Prostate gland (tissue), 2 donors: ENCODE measurements around the gene ADAMTS17. TPM values are rescaled to one million over a fixed set of nuclear protein-coding genes. Genes with fewer than 3 reads are reported as not detected.

Experiments used
- DNase-seq: peaks from one replicate; pipeline ENCODE4 v3.0.0-alpha.2; 2019; ENCODE audit warnings: low spot score
- H3K27ac ChIP-seq, 2 donors: fragments of 200-600 bp; sonication (generic); 2 replicates each; pipeline ENCODE4 v1.5.1; 2017 to 2019
- H3K27me3 ChIP-seq: fragments of 200-600 bp; sonication (generic); replicated peaks from 2 replicates; pipeline ENCODE4 v1.5.1; 2019; ENCODE audit not compliant: insufficient read depth
- H3K36me3 ChIP-seq, 2 donors: fragments of 200-600 bp; sonication (generic); 1 replicate in 1 of 2; 2 replicates in 1 of 2; pipeline versions ENCODE4 v1.5.1 to v1.8.1; 2017 to 2019
- H3K4me1 ChIP-seq: fragments of 200-600 bp; sonication (generic); replicated peaks from 2 replicates; pipeline ENCODE4 v1.5.1; 2019
- H3K4me3 ChIP-seq, 2 donors: fragments of 200-600 bp; sonication (generic); 2 replicates each; pipeline ENCODE4 v1.5.1; 2017 to 2019
- H3K9me3 ChIP-seq: fragments of 200-600 bp; sonication (generic); 2 replicates; pipeline ENCODE4 v1.5.1; 2017
- POLR2A ChIP-seq: fragments of 450-650 bp; IDR thresholded peaks from one replicate; pipeline ENCODE4 v1.6.1; 2016; ENCODE audit warnings: antibody characterized with exemption, mild to moderate bottlenecking
- POLR2AphosphoS5 ChIP-seq: sonication (generic); formaldehyde crosslinking; IDR thresholded peaks from one replicate; pipeline ENCODE4 v1.6.1; 2017; ENCODE audit warnings: antibody characterized with exemption
- WGBS: methylation state at CpG from one replicate; pipeline ENCODE4 v1.1.5; 2018; 5-methylcytosine and 5-hydroxymethylcytosine counted together
- intact Hi-C: fragments of 100-400 bp; cut with DNase I; formaldehyde crosslinking; loops from one replicate; pipeline ENCODE4 v1.14.2; 2022
- total RNA-seq, 2 donors: library from RNA; depleted of rRNA; stranded (reverse); fragments of >200 nt; gene quantifications; one replicate each; pipeline ENCODE4 v1.1.0, GENCODE V29; 2016
- TF ChIP-seq, protein P1 (sequence below), 4 experiments: fragments of 200-600 bp in 2 of 4; fragments of 450-650 bp in 2 of 4; sonication (generic) in 2 of 4; IDR thresholded peaks; 1 replicate in 3 of 4; 2 replicates in 1 of 4; pipeline ENCODE4 v1.5.1; 2016 to 2019; ENCODE audit warnings: antibody characterized with exemption in 4 of 4, mild to moderate bottlenecking in 2 of 4, moderate library complexity in 2 of 4

Gene ADAMTS17
- total RNA-seq, 2 donors from 2014 or later, result 2.7 to 5.6 TPM

DNA sequence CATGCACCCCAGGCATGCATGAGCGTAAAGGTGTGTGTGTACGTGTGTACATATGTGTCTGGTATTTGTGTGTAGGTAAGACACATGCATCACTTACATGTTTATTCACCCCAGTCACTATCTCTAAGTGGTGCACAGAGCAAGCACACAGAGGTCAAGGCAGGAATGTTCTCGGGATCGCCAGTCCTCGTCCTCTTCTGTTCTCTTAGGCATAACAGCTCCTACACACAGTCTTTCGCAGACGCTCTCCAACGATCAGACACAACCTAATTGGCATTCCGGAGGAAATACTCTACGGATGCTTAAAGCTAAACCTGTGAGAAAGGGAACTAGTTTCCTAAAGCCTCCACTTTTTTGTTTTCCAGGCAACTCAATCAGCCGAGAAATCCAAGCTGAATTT, 95.9 kb downstream of the ADAMTS17 start:
- TF ChIP-seq, protein P1, sequence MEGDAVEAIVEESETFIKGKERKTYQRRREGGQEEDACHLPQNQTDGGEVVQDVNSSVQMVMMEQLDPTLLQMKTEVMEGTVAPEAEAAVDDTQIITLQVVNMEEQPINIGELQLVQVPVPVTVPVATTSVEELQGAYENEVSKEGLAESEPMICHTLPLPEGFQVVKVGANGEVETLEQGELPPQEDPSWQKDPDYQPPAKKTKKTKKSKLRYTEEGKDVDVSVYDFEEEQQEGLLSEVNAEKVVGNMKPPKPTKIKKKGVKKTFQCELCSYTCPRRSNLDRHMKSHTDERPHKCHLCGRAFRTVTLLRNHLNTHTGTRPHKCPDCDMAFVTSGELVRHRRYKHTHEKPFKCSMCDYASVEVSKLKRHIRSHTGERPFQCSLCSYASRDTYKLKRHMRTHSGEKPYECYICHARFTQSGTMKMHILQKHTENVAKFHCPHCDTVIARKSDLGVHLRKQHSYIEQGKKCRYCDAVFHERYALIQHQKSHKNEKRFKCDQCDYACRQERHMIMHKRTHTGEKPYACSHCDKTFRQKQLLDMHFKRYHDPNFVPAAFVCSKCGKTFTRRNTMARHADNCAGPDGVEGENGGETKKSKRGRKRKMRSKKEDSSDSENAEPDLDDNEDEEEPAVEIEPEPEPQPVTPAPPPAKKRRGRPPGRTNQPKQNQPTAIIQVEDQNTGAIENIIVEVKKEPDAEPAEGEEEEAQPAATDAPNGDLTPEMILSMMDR (IDR thresholded peaks at IDR 0.05), result no peak
- TF ChIP-seq POLR2A (no peak), POLR2AphosphoS5 (no peak)
- WGBS, result 92% methylated on average over 11 of the region's 11 CpGs
- Histone ChIP-seq H3K4me3 (no peak overlapping the region), H3K27ac (no peak overlapping the region), H3K36me3 (no peaks in the 10 kb centered on the region), H3K9me3 (no peaks in the 10 kb centered on the region), H3K27me3 (no peaks in the 10 kb centered on the region), H3K4me1 (no peaks in the 10 kb centered on the region)
- DNase-seq, result no peak
- intact Hi-C loops, result no loop called here

DNA sequence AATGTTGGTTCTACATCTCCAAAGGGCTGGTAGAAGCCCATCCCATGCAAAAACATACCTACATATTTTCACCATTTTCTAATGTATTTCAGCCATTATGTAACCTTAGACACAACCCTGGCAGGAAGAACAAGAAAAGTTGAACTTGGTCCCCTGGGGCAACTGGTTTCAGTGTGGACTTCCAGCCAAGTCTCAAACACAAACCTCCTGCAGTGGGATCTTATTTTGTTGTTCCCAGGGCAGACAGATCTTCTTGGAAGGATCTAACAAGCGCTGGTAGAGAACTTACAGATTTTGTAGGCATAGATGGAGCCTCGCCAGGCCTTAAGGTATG, 96.3 kb downstream of the ADAMTS17 start:
- H3K4me3 ChIP-seq, result no peak overlapping the region
- no peaks in the 10 kb centered on the region for H3K9me3 ChIP-seq
- no peaks in the 10 kb centered on the region for H3K27me3 ChIP-seq
- no peak for DNase-seq
- H3K36me3 ChIP-seq, result no peaks in the 10 kb centered on the region
- intact Hi-C loops, result no loop called here
- WGBS, result 76% methylated on average over 2 of the region's 2 CpGs
- H3K27ac ChIP-seq, result no peak overlapping the region
- TF ChIP-seq, protein P1 (IDR thresholded peaks at IDR 0.05), result no peak
- TF ChIP-seq POLR2A (no peak), POLR2AphosphoS5 (no peak)
- no peaks in the 10 kb centered on the region for H3K4me1 ChIP-seq

DNA sequence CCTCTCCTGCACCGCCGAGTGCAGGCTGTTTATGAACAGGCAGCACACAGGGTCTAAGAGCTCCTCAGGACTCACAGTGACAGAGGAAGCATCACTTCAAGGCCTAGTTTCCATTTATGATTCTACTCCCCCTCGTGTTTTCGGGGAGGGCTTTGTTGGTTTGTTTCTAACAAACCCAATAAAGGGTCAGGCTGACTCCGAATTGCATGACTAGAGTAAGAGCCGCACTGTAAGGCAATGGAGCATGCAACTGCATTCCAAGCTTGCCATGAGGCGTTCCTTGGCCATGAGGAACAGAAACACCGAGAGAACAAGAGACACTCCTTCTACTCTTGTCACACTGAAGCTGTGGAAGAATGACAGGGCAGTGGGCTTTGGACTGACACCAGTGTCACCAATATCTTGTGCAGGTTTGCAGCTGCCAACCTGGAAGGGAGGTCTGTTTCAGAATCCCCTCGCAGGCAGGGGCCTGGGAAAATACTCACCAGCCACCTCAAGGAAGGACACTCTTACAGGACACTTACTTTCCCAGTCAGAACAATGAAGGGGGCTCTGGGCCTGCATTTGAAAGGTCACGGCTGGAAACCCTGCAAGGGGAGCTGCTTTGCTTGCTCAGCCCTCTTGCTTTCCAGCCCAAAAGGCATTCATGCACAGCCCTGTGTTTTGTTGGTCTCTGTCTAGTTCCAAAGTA, 96.8 kb downstream of the ADAMTS17 start:
- Histone ChIP-seq H3K27me3 (no peaks in the 10 kb centered on the region), H3K27ac (no peak overlapping the region), H3K9me3 (no peaks in the 10 kb centered on the region), H3K4me1 (no peaks in the 10 kb centered on the region), H3K4me3 (no peak overlapping the region), H3K36me3 (no peaks in the 10 kb centered on the region)
- TF ChIP-seq POLR2AphosphoS5 (no peak), POLR2A (no peak)
- TF ChIP-seq, protein P1 (IDR thresholded peaks at IDR 0.05), result no peak
- no peak for DNase-seq
- intact Hi-C loops, result no loop called here
- WGBS, result 92% methylated on average over 10 of the region's 10 CpGs

DNA sequence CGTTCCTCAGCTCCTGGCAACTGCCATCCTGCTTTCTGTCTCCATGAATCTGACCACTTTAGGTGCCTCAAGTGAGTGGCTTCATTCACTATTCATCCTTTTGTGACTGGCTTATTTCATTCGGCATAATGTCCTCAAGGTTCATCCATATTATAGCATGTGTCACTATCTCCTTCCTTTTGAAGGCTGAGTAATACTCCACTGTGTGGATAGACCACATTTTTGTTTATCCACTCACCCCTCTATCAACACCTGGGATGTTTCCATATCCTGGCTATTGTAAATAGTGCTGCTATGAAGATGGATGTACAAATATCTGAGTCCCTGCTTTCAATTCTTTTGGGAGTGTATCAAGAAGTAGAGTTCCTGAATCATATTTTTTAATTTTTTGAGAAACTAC, 98.8 kb downstream of the ADAMTS17 start:
- Histone ChIP-seq H3K4me3 (no peak overlapping the region), H3K9me3 (no peaks in the 10 kb centered on the region), H3K36me3 (no peaks in the 10 kb centered on the region), H3K27me3 (no peaks in the 10 kb centered on the region), H3K4me1 (no peaks in the 10 kb centered on the region), H3K27ac (no peak overlapping the region)
- TF ChIP-seq, protein P1 (IDR thresholded peaks at IDR 0.05), result no peak
- TF ChIP-seq POLR2AphosphoS5 (no peak), POLR2A (no peak)
- no peak for DNase-seq
- 94% methylated on average over 2 of the region's 2 CpGs for WGBS
- intact Hi-C loops, result no loop called here
